Activated CD4-positive, alpha-beta memory T cell treated with anti-CD3 and anti-CD28 coated beads for 36 hours (primary cell): ENCODE results near the gene PREX1. TPM values are rescaled to one million over a fixed set of nuclear protein-coding genes. Genes with fewer than 3 reads are reported as not detected.

Experiments used
- CTCF ChIA-PET: fragments of 350-600 bp; sonication (Branson Sonifier 250); formaldehyde crosslinking; loops from one replicate; lab custom pipeline; 2021; ENCODE audit warnings: antibody characterized with exemption, inconsistent platforms; lab: Charles Lee
- POLR2A ChIA-PET: fragments of 350-600 bp; sonication (Branson Sonifier 250); formaldehyde crosslinking; loops from one replicate; lab custom pipeline; 2021; ENCODE audit warnings: antibody characterized with exemption; lab: Charles Lee
- DNase-seq: peaks from one replicate; pipeline ENCODE4 v3.0.0-alpha.2; 2020
- H3K27ac Mint-ChIP-seq: one replicate; pipeline ENCODE4 v1.8.0; 2021; ENCODE audit warnings: mixed read lengths
- H3K27me3 Mint-ChIP-seq: one replicate; pipeline ENCODE4 v1.8.0; 2021; ENCODE audit warnings: mixed read lengths
- H3K36me3 Mint-ChIP-seq: one replicate; pipeline ENCODE4 v1.8.0; 2021; ENCODE audit warnings: mixed read lengths
- H3K4me1 Mint-ChIP-seq: one replicate; pipeline ENCODE4 v1.8.0; 2021; ENCODE audit warnings: low read depth, mixed read lengths
- H3K4me3 Mint-ChIP-seq: one replicate; pipeline ENCODE4 v1.8.0; 2021; ENCODE audit warnings: mild to moderate bottlenecking, mixed read lengths
- H3K9me3 Mint-ChIP-seq: one replicate; pipeline ENCODE4 v1.8.0; 2021; ENCODE audit warnings: mixed read lengths
- intact Hi-C: fragments of 100-400 bp; cut with micrococcal nuclease; formaldehyde crosslinking; loops from one replicate; pipeline ENCODE4 v1.15.1; 2023
- total RNA-seq, 2 experiments: library from RNA; stranded (reverse); gene quantifications; one replicate each; pipeline ENCODE4 v1.2.3, GENCODE V29; 2021

PREX1 gene
- total RNA-seq, 2 experiments from 2014 or later, result 91.5 to 92.8 TPM

DNA sequence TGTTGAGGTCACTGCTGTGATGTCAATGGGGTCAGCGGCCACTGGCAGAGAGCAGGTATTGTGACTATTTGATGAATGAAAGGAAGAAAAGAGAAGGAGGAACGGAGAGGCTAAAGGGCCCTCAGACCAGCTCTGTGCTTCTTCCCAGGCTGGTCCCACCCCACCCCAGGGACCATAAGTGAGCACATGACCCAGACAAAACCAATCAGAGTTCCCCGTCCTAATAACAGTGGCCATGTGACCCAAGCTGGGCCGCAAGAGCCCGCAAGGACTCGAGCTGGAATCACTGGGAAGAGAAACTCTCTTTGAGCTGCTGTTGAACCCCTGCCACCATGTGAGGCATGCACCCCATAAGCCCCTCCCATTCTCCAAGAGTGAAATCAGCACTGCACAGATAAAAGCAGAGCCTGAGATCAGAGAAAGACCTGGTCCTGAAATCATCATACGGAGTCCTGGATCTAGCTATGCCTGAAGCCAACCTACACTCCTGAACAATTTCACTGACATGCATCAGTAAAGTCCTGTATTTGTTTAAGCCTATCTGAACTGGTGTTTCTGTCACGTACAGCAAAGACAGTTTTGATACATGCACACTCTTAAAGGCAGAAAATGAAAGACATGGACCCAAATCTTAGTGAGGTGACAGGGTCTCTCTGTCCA, 90.2 kb downstream of the PREX1 start:
- POLR2A ChIA-PET, result interaction anchor here (1.2 to 5.6 kb wide), 6 partner anchors 9 to 89 kb away, joined by 3 to 44 read pairs (median 8); partner anchors contain the start of gene PREX1
- CTCF ChIA-PET, result interaction anchor here (0.9 to 1.8 kb wide), 3 partner anchors 54 to 89 kb away, joined by 4 to 10 read pairs (median 5); partner anchors contain the start of gene PREX1

DNA sequence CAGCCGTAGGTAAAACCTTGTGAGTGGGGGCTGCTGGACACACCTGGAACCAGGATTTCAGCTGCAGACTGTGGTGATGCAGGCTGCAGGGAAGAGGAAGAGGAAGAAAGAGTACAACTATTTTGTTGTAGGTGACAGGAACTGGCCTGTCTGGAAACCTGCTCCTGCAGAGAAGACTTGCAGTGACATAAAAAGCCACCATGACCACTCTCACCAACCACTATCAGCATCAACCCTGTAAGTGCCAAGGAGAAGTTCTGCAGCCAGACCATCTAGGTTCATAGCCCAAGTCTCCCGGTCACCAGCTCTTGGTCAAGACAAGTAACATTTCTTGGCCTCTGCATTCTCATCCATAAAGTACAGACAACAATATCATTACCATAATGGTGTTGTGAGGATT, 91.2 kb downstream of the PREX1 start:
- intact Hi-C loops, result no loop called here
- Mint-ChIP-seq H3K4me1 (peaks cover 54% of the 10 kb centered on the region), H3K27ac (peak overlapping the region; percentile 62)

More for the DNA sequence above, 90.2 kb downstream of the PREX1 start:
- Mint-ChIP-seq H3K4me3 (no peak overlapping the region), H3K27ac (peak overlapping the region; percentile 92), H3K4me1 (peaks cover 55% of the 10 kb centered on the region), H3K36me3 (peaks cover 41% of the 10 kb centered on the region), H3K27me3 (no peaks in the 10 kb centered on the region), H3K9me3 (no peaks in the 10 kb centered on the region)
- intact Hi-C loops, result loop anchor here (1.0 kb wide), 1 partner anchor 87 kb away; no protein-coding TSS in a partner anchor
- no peak for DNase-seq

DNA sequence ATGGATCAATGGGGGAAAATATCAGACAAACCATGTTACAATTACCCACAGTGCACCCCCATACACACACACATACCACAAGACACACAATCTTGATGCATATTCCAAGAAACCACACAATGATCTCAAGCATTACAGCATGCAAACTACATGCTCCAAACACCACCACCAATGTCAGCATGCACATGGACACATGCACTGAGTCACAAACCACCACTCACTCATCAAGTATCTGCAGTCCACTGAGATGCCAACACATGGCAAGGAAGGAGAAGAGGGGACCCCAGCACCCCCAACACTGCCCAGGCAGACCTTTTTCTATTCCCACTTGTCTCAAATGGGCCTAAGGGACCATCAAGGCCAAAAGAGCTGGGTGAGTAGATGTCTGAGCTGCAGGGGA, 91.6 kb downstream of the PREX1 start:
- POLR2A ChIA-PET, result interaction anchor here (2.1 kb wide), 1 partner anchor 8 kb away, joined by 7 read pairs; no protein-coding TSS in a partner anchor
- no peak overlapping the region for H3K4me3 Mint-ChIP-seq
- CTCF ChIA-PET, result no interaction called here
- no peaks in the 10 kb centered on the region for H3K9me3 Mint-ChIP-seq
- peaks cover 57% of the 10 kb centered on the region for H3K4me1 Mint-ChIP-seq
- H3K27ac Mint-ChIP-seq, result peak overlapping the region; percentile 62
- intact Hi-C loops, result no loop called here
- no peak for DNase-seq
- peaks cover 50% of the 10 kb centered on the region for H3K36me3 Mint-ChIP-seq
- no peaks in the 10 kb centered on the region for H3K27me3 Mint-ChIP-seq

More for the DNA sequence above, 91.2 kb downstream of the PREX1 start:
- H3K36me3 Mint-ChIP-seq, result peaks cover 47% of the 10 kb centered on the region
- DNase-seq, result no peak
- H3K9me3 Mint-ChIP-seq, result no peaks in the 10 kb centered on the region
- H3K27me3 Mint-ChIP-seq, result no peaks in the 10 kb centered on the region
- no peak overlapping the region for H3K4me3 Mint-ChIP-seq
- ChIA-PET POLR2A (interaction anchor here (2.1 to 2.8 kb wide), 2 partner anchors 8 to 90 kb away, joined by 7 to 29 read pairs; partner anchors contain the start of gene PREX1), CTCF (no interaction called here)

DNA sequence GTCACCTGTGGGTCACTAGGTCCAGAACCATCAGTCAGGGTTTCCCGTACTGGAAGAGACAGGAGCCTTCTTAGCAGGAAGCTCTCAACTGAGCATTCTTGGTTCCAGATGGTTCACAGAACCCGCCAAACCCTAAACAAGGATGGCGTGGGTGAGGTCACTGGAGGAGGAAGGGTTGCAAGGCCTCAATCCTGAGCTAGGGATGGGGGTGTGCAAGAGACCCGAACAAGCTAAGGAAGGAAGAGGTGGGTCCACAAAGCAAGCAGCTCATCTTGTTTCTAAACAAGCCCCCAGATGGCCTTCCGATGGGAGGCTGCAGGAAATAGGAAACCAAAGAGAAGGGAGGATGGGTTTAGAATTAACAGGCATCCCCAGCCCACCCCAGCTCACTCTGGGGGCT, 92.7 kb downstream of the PREX1 start:
- ChIA-PET POLR2A (interaction anchor here (0.6 kb wide), 1 partner anchor 1135 kb away, joined by 3 read pairs; no protein-coding TSS in a partner anchor), CTCF (interaction anchor here (1.3 to 1.5 kb wide), 2 partner anchors 28 to 78 kb away, joined by 4 read pairs; no protein-coding TSS in a partner anchor)
- peaks cover 55% of the 10 kb centered on the region for H3K36me3 Mint-ChIP-seq
- DNase-seq, result no peak
- H3K4me1 Mint-ChIP-seq, result peaks cover 60% of the 10 kb centered on the region
- H3K27me3 Mint-ChIP-seq, result no peaks in the 10 kb centered on the region
- no peaks in the 10 kb centered on the region for H3K9me3 Mint-ChIP-seq
- intact Hi-C loops, result no loop called here
- no peak overlapping the region for H3K4me3 Mint-ChIP-seq
- H3K27ac Mint-ChIP-seq, result peak overlapping the region; percentile 57

DNA sequence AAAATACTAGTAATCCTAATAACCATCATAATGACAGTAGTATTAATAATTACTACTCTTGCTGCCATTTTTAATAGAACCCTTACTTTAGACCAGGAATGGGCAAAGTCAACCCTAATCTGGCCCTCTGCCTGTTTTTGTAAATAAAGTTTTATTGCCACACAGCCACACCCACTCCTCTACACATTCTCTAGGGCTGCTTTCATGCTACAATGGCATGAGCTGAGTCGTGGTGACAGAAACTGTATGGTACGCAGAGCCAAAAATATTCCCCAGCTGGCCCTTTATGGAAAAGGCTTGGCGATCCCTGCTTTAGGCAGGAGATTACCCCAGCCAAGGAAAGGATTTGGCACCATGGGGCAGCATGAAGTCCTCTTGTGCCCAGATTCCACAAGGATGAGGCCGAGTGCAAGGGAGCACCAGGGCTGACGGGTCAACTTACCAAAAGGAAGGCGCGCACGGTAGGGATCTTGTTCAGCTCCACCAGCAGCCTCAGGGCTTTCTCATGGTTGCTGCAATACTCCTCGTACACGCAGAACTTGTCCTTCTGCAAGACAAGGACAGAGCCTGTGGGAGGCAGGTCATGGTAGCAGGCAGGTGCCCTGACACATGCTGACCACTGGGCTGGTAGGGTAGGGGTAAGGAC, 93.6 kb downstream of the PREX1 start:
- peaks cover 60% of the 10 kb centered on the region for H3K4me1 Mint-ChIP-seq
- H3K27me3 Mint-ChIP-seq, result no peaks in the 10 kb centered on the region
- ChIA-PET POLR2A (no interaction called here), CTCF (interaction anchor here (0.6 to 1.5 kb wide), 3 partner anchors 27 to 178 kb away, joined by 3 to 4 read pairs (median 4); no protein-coding TSS in a partner anchor)
- no peak overlapping the region for H3K27ac Mint-ChIP-seq
- intact Hi-C loops, result no loop called here
- H3K9me3 Mint-ChIP-seq, result no peaks in the 10 kb centered on the region
- peaks cover 57% of the 10 kb centered on the region for H3K36me3 Mint-ChIP-seq
- H3K4me3 Mint-ChIP-seq, result no peak overlapping the region
- DNase-seq, result no peak

DNA sequence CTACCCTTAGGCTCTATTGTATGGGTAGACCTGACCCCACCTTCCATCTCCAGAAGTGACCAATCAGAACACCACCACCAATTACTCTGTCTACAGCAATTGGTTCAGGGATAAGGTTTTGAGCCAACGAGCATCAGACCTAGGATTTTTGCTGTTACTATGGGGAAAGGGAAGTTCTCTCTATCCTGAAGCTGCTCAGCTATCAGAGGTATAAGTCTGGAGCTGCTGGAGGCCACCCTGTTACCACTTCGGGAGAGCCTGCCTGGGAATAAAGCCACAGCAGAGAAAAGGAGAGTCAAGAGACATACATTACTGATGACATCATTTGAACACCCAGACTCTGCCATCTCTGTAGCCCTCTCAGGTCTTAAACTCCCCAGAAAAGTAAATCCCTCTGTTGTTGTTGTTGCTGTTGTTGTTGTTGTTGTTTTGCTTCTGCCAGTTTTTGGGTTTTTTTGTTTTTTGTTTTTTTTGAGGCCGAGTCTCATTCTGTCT, 94.5 kb downstream of the PREX1 start:
- H3K36me3 Mint-ChIP-seq, result peaks cover 57% of the 10 kb centered on the region
- peak overlapping the region; percentile 49 for H3K27ac Mint-ChIP-seq
- H3K4me1 Mint-ChIP-seq, result peaks cover 52% of the 10 kb centered on the region
- DNase-seq, result no peak
- ChIA-PET POLR2A (no interaction called here), CTCF (interaction anchor here (0.6 kb wide), 1 partner anchor 179 kb away, joined by 3 read pairs; no protein-coding TSS in a partner anchor)
- intact Hi-C loops, result no loop called here
- no peaks in the 10 kb centered on the region for H3K27me3 Mint-ChIP-seq
- no peaks in the 10 kb centered on the region for H3K9me3 Mint-ChIP-seq
- H3K4me3 Mint-ChIP-seq, result no peak overlapping the region

DNA sequence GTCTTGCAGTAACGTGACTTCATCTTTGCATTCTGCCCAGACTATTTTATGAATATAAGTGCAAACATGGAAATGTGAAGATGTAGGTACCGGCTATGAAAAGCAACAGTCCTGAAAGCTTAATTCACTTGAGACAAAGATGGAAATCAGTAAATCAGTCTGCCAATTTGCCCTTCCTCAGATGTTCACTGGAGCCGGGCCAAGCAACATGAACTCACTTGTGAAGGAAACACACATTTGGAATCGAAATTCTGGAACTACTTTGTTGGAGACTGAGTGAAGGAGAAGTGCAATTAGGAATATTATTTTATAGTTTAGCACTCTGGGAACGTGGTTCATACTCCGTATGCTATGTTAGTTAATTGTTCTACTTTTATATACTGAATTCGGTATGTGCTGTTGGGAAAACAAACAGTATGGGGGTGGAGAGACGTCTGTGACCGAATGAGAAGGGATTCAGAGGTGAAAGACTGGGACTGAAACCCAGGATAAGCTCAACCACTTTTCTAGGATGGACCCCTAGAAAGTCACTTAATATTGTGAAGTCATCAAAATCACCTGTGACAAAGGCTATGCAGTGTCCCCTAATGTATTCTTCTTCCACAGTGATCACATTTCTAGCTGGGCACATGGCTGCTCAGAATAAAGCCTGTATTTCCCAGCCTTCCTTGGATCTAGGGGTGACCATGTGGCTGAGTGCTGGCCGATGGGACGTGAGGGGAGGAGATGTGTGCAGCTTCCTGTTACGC, 95.5 kb downstream of the PREX1 start:
- no peak for DNase-seq
- H3K4me1 Mint-ChIP-seq, result peaks cover 41% of the 10 kb centered on the region
- ChIA-PET CTCF (no interaction called here), POLR2A (no interaction called here)
- intact Hi-C loops, result no loop called here
- no peaks in the 10 kb centered on the region for H3K9me3 Mint-ChIP-seq
- no peak overlapping the region for H3K27ac Mint-ChIP-seq
- H3K27me3 Mint-ChIP-seq, result no peaks in the 10 kb centered on the region
- H3K4me3 Mint-ChIP-seq, result no peak overlapping the region
- H3K36me3 Mint-ChIP-seq, result peaks cover 49% of the 10 kb centered on the region

DNA sequence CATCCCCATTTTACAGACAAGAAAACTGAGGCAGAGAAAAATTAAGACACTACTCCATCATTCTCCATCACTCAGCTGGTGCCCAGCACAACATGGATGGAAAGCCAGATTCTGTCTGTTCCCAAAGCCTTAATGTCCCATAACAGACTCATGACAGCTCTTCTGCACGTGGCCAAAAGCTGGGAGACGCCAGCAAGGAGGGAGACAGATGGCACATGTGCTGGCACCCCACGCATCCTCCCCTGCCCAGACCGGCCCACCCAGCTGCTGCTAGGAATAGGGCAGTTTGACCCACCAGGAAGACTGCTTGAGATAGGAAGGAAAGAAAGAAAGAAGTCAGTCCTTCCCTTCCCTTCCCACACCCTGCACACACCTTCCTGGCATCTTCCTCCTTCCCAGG, 96.3 kb downstream of the PREX1 start:
- Mint-ChIP-seq H3K36me3 (peaks cover 47% of the 10 kb centered on the region), H3K9me3 (no peaks in the 10 kb centered on the region), H3K4me3 (no peak overlapping the region), H3K4me1 (peaks cover 34% of the 10 kb centered on the region), H3K27me3 (no peaks in the 10 kb centered on the region), H3K27ac (peak overlapping the region; percentile 28)
- ChIA-PET POLR2A (no interaction called here), CTCF (interaction anchor here (1.4 kb wide), 1 partner anchor 174 kb away, joined by 3 read pairs; no protein-coding TSS in a partner anchor)
- DNase-seq, result no peak
- intact Hi-C loops, result no loop called here

DNA sequence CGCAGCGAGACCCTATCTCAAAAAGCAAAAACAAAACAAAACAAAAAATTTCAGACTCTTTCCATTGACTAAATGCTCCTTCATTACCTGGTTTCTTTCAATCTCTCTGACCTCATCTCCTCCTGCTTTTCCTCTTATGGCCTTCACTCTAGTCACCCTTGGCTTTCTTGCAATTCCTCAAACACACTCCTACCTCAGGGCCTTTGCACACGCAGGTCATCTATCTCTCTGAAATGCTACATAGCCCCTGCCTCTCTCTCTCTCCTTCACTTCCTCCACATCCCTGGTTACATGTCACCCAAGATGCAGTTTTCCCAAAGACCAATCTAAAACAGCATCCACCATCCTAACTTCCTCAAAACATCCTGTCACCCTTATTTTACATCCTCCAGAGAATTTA, 96.8 kb downstream of the PREX1 start:
- H3K27ac Mint-ChIP-seq, result peak overlapping the region; percentile 28

DNA sequence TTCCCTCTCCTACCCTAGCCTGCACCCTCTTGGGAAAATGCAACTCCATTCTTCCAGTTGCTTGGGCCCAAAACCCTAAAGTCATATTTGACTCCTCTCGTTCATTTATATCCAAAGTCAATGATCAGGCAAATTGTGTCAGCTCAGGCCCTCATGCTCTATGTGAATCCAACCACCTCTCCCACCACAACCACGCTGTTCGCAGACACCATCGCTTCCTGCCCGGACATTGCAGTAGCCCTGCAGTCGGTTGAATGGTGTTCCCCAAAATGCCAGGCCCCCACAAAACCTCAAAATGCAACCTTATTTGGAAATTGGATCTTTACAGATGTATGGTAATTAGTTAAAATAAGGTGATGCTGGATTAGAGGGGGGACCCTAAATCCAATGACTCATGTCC, 98.3 kb downstream of the PREX1 start:
- Mint-ChIP-seq H3K36me3 (peaks cover 55% of the 10 kb centered on the region), H3K4me1 (peaks cover 32% of the 10 kb centered on the region)
- CTCF ChIA-PET, result no interaction called here

More for the DNA sequence above, 96.8 kb downstream of the PREX1 start:
- POLR2A ChIA-PET, result interaction anchor here (1.3 kb wide), 1 partner anchor 14 kb away, joined by 5 read pairs; no protein-coding TSS in a partner anchor
- Mint-ChIP-seq H3K27me3 (no peaks in the 10 kb centered on the region), H3K4me1 (peaks cover 29% of the 10 kb centered on the region), H3K36me3 (peaks cover 44% of the 10 kb centered on the region), H3K4me3 (no peak overlapping the region), H3K9me3 (no peaks in the 10 kb centered on the region)
- intact Hi-C loops, result no loop called here
- no peak for DNase-seq
- CTCF ChIA-PET, result interaction anchor here (0.6 to 1.4 kb wide), 4 partner anchors 10 to 174 kb away, joined by 3 read pairs; no protein-coding TSS in a partner anchor

More for the DNA sequence above, 98.3 kb downstream of the PREX1 start:
- no peaks in the 10 kb centered on the region for H3K9me3 Mint-ChIP-seq
- no peak for DNase-seq
- no peaks in the 10 kb centered on the region for H3K27me3 Mint-ChIP-seq
- no peak overlapping the region for H3K4me3 Mint-ChIP-seq
- POLR2A ChIA-PET, result interaction anchor here (1.3 kb wide), 1 partner anchor 12 kb away, joined by 5 read pairs; no protein-coding TSS in a partner anchor
- intact Hi-C loops, result no loop called here
- H3K27ac Mint-ChIP-seq, result peak overlapping the region; percentile 76
